Occipital lobe (tissue), 2 donors: ENCODE measurements around the gene DLG2. TPM values are rescaled to one million over a fixed set of nuclear protein-coding genes. Genes with fewer than 3 reads are reported as not detected.

Source experiments
- DNase-seq: peaks from one replicate; lab custom pipeline; 2025; lab: John Stamatoyannopoulos, UW
- total RNA-seq: library from RNA; depleted of rRNA; stranded (reverse); fragments of >200 nt; gene quantifications from one replicate; pipeline ENCODE4 v1.2.3, GENCODE V29; 2014

DLG2 gene
- total RNA-seq, 1 donor from 2014 or later = 353 TPM

- no peak for DNase-seq
These were observed 1490.2 kb downstream of the DLG2 start for GRCh38 chr11:84136926-84137325.

DNA sequence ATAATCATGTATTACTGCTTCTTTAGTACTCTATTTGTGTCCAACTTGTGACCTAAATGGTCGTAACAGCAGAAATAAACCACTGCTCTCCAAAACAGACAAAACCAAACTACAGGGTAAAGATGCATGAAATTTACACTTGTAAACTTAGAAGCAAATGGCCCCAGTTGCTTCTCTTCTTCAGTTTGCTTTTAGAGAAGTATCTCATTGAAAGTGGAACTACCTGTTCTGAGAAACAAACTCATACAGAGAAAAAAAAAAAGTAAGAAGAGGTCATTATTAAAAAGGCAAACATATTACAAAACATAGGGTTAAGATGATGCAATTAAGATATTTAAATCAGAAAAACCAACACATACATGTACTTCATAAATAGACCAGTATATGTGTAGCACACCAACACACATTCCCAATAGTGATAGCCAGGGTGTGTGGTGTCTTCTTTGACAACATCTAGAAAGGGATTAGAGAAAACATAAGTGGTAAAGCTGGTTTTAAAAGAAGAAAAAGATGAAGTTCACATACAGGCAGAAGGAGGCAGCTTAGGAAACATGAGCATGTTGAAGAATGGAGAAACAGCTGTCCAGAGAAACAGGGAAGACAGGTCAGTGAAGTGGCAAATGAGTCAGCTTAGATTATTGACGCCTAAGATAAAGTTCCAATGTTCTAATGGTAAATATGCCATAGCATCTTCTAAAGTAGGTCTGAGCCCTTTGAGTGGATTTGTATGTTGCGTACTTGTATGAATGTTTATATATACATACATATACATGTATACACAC, 1496.3 kb downstream of the DLG2 start:
- no peak for DNase-seq

GRCh38 chr11:84129961-84130576, 1497.1 kb downstream of the DLG2 start:
- DNase-seq = no peak

- no peak for DNase-seq
These were observed 1498.3 kb downstream of the DLG2 start for GRCh38 chr11:84128840-84129239.

GRCh38 chr11:84117394-84117793, 1509.8 kb downstream of the DLG2 start:
- DNase-seq = no peak

DNA sequence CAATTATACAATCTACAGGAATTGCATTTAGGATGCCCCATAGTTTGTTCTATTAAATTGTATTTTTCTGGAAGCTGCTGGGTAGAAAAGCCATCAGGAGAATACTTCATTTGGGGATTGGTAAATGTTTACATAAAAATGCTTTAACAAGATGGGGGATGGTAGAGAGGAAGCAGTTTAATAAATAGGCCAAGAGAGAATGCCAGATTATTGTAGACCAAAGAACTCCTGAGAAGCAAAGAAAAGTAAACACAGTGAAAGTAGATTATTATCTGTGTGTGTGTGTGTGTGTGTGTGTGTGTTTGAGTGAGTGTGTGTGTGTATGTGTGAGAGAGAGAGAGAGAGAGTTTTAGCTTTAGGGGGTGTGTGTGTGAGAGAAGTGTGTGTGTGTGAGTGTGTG, 1520.6 kb downstream of the DLG2 start:
- DNase-seq = no peak

GRCh38 chr11:84105148-84105547, 1522.0 kb downstream of the DLG2 start:
- no peak for DNase-seq

GRCh38 chr11:84103096-84103495, 1524.0 kb downstream of the DLG2 start:
- peak; percentile 28 for DNase-seq

- DNase-seq = no peak
These were observed 1530.0 kb downstream of the DLG2 start for GRCh38 chr11:84097186-84097585.

DNA sequence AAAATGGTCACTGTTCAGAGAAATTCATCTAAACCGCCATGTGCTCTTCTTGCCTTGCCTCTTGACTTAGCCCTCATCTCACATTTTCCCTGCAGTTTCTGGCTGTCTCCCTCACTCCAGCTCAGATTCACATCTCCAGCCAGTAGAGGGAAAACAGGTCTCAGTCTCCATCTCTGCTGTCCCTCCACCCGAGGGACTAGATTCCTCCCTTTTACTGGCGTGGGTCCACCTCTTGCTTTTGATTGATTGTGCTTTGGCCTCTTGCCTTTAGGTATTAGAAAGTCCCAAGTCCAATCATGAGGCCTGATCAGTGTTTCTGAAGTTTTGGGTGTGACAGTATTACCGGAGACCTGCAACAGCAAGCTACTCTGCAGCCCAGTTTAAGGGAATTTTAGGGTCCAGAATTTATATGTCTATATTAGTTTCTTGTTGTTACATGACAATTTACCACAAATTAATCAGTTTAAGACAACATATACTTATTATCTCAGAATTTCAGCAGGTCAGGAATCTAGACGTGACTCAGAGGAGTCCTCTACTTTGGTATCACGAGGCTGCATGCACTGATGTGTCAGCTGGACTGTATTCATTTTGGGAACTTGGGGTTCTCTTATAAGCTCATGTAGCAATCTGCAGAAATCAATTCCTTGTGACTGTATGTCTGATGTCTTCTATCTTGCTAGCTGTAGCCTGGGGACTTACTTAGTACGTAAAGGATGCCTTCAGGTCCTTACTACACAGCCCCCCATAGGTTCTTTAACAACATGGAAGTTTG, 1535.7 kb downstream of the DLG2 start:
- DNase-seq = peak; percentile 2

- peak; percentile 25 for DNase-seq
These were observed 1537.8 kb downstream of the DLG2 start for GRCh38 chr11:84089072-84090057.

DNA sequence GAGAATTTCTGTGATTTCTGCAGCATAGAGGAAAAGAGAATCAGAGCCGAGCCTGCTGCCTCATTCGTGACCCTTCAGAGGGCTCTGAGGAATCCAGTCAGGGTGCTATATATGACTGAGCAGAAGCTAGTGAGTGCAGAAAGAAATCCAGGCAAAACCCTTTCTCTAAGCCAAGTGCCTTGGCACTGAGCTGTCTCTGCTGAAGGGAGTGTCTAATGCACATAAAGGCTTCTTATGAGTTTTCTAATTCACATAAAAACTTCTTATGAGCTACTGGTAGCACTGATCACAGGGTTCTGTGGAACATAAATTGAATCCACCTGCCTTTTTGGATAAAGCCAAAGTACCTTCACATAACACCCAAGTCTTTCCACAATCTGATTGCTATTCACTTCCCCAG, 1555.3 kb downstream of the DLG2 start:
- no peak for DNase-seq

GRCh38 chr11:84069048-84069447, 1558.1 kb downstream of the DLG2 start:
- DNase-seq = no peak

GRCh38 chr11:84061726-84062125, 1565.4 kb downstream of the DLG2 start:
- DNase-seq = no peak

GRCh38 chr11:84056653-84057376, 1570.3 kb downstream of the DLG2 start:
- no peak for DNase-seq

GRCh38 chr11:84045146-84045545, 1582.0 kb downstream of the DLG2 start:
- no peak for DNase-seq

GRCh38 chr11:84044706-84045105, 1582.4 kb downstream of the DLG2 start:
- no peak for DNase-seq

- no peak for DNase-seq
These were observed 1590.4 kb downstream of the DLG2 start for GRCh38 chr11:84036664-84037194.

- DNase-seq = no peak
These were observed 1591.5 kb downstream of the DLG2 start for GRCh38 chr11:84035645-84036044.

- DNase-seq = no peak
These were observed 1592.7 kb downstream of the DLG2 start for GRCh38 chr11:84034484-84034883.
